ENCODE data around the gene GAB1. TPM values are rescaled to one million over a fixed set of nuclear protein-coding genes. Genes with fewer than 3 reads are reported as not detected.
A peak's percentile ranks its signal among the peaks of the same experiment; 100 is the strongest.
"Not testable (repeated sequence)": the region's sequence is repeated elsewhere in the genome, so short reads cannot be mapped to it uniquely, and the experiment has no call there.

Gene GAB1
- total RNA-seq, 8 experiments from 2014 or later: 7.5 to 73.2 (median 14.8) TPM

DNA sequence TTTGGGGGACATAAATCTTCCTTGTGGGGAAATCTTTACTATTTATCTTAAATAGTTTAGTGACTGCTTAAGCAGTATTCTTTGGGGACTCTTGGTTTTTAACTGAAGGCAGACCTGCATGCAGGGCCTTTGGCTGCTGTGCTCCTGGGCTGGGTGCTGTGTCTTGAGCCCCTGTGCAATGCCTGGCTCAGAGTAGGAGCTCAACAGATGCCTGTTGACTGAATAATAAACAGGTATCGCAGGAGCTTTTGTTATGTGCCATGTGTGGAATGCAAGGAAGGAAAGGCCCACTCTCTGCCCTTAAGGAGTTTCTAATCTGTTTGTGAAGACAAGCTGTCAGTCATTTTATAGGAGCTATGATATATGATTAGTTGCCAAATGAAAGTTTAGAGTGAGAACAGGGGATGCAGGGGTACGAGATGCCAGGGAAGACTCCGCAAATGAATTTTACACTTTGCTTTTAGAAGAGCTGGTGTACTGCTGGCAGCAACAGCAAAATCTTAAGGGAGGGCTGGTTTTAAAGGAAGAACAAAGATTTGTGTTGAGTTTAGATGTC is 6.7 kb downstream of the GAB1 start:
- no peak for ATAC-seq (replicated peaks in 6 of 8)
- in situ Hi-C loops (cut with MboI; ENCODE audit: low pct_unique_long_range_greater_than_20kb in 2 of 9, low sequenced_read_pairs in 9 of 9, unreplicated experiment in 9 of 9): loop anchor here in 1 of 9 experiments (25.0 kb wide), 1 partner anchor 131 kb away; no protein-coding TSS in a partner anchor
- 77 to 100% (median 92%) methylated on average over 1 to 3 of the region's 3 CpGs; no CpG with 5 or more reads in 3 of the 10 experiments for WGBS, 10 experiments
- Histone ChIP-seq H3K4me1 (replicated peaks in 1 of 2) (peaks cover 2 to 3% of the 10 kb centered on the region in 2 donors), H3K27ac (no peak overlapping the region), H3K4me3 (no peak overlapping the region)

DNA sequence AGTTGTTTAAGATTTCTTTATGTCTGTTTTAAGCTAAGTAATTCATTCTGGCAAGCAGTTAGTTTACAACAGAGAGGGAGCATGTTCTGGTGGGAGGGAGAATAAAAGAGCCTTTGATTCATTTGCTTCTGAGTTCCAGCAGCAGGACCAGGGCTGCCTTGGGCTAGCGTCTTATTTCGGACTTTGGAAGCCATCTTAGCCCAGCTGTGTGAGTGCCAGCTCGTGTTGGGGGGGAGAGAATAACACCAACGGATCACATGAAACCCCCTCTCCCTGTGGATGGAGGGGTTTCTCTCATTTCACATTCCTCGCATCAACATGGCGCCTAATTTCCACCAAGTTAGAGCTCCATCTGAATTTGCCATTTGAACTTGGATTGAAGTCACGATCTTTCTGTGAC is 7.4 kb downstream of the GAB1 start:
- Histone ChIP-seq H3K27ac (no peak overlapping the region), H3K4me3 (no peak overlapping the region), H3K4me1 (replicated peaks in 1 of 2) (peaks cover 2 to 3% of the 10 kb centered on the region in 2 donors)
- in situ Hi-C loops (cut with MboI; ENCODE audit: low pct_unique_long_range_greater_than_20kb in 2 of 9, low sequenced_read_pairs in 9 of 9, unreplicated experiment in 9 of 9): loop anchor here in 1 of 9 experiments (25.0 kb wide), 1 partner anchor 132 kb away; no protein-coding TSS in a partner anchor
- 64 to 100% (median 82%) methylated on average over 1 to 7 of the region's 7 CpGs; no CpG with 5 or more reads in 2 of the 10 experiments for WGBS, 10 experiments
- ATAC-seq (replicated peaks in 6 of 8): peak in 1 of 8 experiments; percentile 37

- Histone ChIP-seq H3K4me1 (replicated peaks in 1 of 2) (peaks cover 2 to 3% of the 10 kb centered on the region in 2 donors), H3K27ac (no peak overlapping the region), H3K4me3 (no peak overlapping the region)
- in situ Hi-C loops (cut with MboI; ENCODE audit: low pct_unique_long_range_greater_than_20kb in 2 of 9, low sequenced_read_pairs in 9 of 9, unreplicated experiment in 9 of 9): loop anchor here in 1 of 9 experiments (25.0 kb wide), 1 partner anchor 132 kb away; no protein-coding TSS in a partner anchor
- ATAC-seq (replicated peaks in 6 of 8): no peak
- 61 to 96% (median 80%) methylated on average over 1 to 4 of the region's 4 CpGs for WGBS, 10 experiments
Measured at GRCh38 chr4:143344774-143345173, 8.1 kb downstream of the GAB1 start.

DNA sequence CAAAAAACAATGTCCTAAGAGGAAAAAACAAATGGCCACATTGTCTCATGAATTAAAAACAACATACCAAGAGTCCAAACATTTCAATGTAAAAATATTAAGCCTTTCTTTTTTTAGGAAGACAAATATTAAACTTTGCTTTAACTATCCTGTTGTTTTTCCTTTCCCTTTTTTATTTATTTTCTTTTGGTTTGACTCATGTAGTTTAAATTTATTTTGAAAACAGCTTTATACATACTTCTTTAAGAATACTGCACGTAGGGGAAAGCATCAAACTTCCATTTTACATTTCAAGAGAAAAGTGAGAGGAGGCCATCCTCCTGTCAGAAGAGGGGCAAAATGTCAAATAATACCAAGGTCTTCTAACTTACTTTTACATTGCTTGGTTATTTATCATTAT is 8.7 kb downstream of the GAB1 start:
- H3K4me3 ChIP-seq: no peak overlapping the region
- no peak overlapping the region for H3K27ac ChIP-seq
- in situ Hi-C loops (cut with MboI; ENCODE audit: low pct_unique_long_range_greater_than_20kb in 2 of 9, low sequenced_read_pairs in 9 of 9, unreplicated experiment in 9 of 9): loop anchor here in 1 of 9 experiments (25.0 kb wide), 1 partner anchor 133 kb away; no protein-coding TSS in a partner anchor
- ATAC-seq (replicated peaks in 6 of 8): no peak
- peaks cover 2 to 3% of the 10 kb centered on the region in 2 donors for H3K4me1 ChIP-seq (replicated peaks in 1 of 2)
- 50 to 100% (median 83%) methylated on average over 1 of the region's 1 CpG; no CpG with 5 or more reads in 1 of the 10 experiments for WGBS, 10 experiments

GRCh38 chr4:143346206-143346605 is 9.5 kb downstream of the GAB1 start:
- 47 to 100% (median 85%) methylated on average over 1 to 2 of the region's 2 CpGs; no CpG with 5 or more reads in 2 of the 10 experiments for WGBS, 10 experiments
- H3K4me3 ChIP-seq: no peak overlapping the region
- no peak for ATAC-seq (replicated peaks in 6 of 8)
- peaks cover 2 to 3% of the 10 kb centered on the region in 2 donors for H3K4me1 ChIP-seq (replicated peaks in 1 of 2)
- in situ Hi-C loops (cut with MboI; ENCODE audit: low pct_unique_long_range_greater_than_20kb in 2 of 9, low sequenced_read_pairs in 9 of 9, unreplicated experiment in 9 of 9): loop anchor here in 1 of 9 experiments (25.0 kb wide), 1 partner anchor 134 kb away; no protein-coding TSS in a partner anchor
- H3K27ac ChIP-seq: no peak overlapping the region

- Histone ChIP-seq H3K4me3 (no peak overlapping the region), H3K27ac (no peak overlapping the region), H3K4me1 (replicated peaks in 1 of 2) (peaks cover 3 to 9% of the 10 kb centered on the region in 2 donors)
- WGBS, 10 experiments: 85 to 100% (median 96%) methylated on average over 1 to 2 of the region's 2 CpGs; no CpG with 5 or more reads in 3 of the 10 experiments
- in situ Hi-C loops (cut with MboI; ENCODE audit: low pct_unique_long_range_greater_than_20kb in 2 of 9, low sequenced_read_pairs in 9 of 9, unreplicated experiment in 9 of 9): loop anchor here in 1 of 9 experiments (25.0 kb wide), 1 partner anchor 135 kb away; no protein-coding TSS in a partner anchor
- ATAC-seq (replicated peaks in 6 of 8): no peak
Measured at GRCh38 chr4:143347484-143348111, 10.9 kb downstream of the GAB1 start.

GRCh38 chr4:143348233-143349077 is 11.8 kb downstream of the GAB1 start:
- no peak overlapping the region for H3K27ac ChIP-seq
- WGBS, 10 experiments: 70 to 100% (median 96%) methylated on average over 1 to 7 of the region's 7 CpGs
- peaks cover 3 to 9% of the 10 kb centered on the region in 2 donors for H3K4me1 ChIP-seq (replicated peaks in 1 of 2)
- in situ Hi-C loops (cut with MboI; ENCODE audit: low pct_unique_long_range_greater_than_20kb in 2 of 9, low sequenced_read_pairs in 9 of 9, unreplicated experiment in 9 of 9): loop anchor here in 1 of 9 experiments (25.0 kb wide), 1 partner anchor 136 kb away; no protein-coding TSS in a partner anchor
- H3K4me3 ChIP-seq: no peak overlapping the region
- no peak for ATAC-seq (replicated peaks in 6 of 8)

- not testable (repeated sequence) for H3K4me1 ChIP-seq (replicated peaks in 1 of 2); ATAC-seq (replicated peaks in 6 of 8); H3K4me3 ChIP-seq; H3K27ac ChIP-seq
- 83 to 100% (median 98%) methylated on average over 1 to 14 of the region's 25 CpGs; no CpG with 5 or more reads in 2 of the 10 experiments for WGBS, 10 experiments
- in situ Hi-C loops (cut with MboI; ENCODE audit: low pct_unique_long_range_greater_than_20kb in 2 of 9, low sequenced_read_pairs in 9 of 9, unreplicated experiment in 9 of 9): loop anchor here in 1 of 9 experiments (25.0 kb wide), 1 partner anchor 138 kb away; no protein-coding TSS in a partner anchor
Measured at GRCh38 chr4:143349858-143350527, 13.3 kb downstream of the GAB1 start.

GRCh38 chr4:143351149-143351691 is 14.5 kb downstream of the GAB1 start:
- peaks cover 0 to 13% of the 10 kb centered on the region in 2 donors for H3K4me1 ChIP-seq (replicated peaks in 1 of 2)
- H3K4me3 ChIP-seq: no peak overlapping the region
- WGBS, 10 experiments: 84 to 100% (median 93%) methylated on average over 2 to 12 of the region's 20 CpGs; no CpG with 5 or more reads in 5 of the 10 experiments
- ATAC-seq (replicated peaks in 6 of 8): no peak
- no peak overlapping the region for H3K27ac ChIP-seq
- in situ Hi-C loops (cut with MboI; ENCODE audit: low pct_unique_long_range_greater_than_20kb in 2 of 9, low sequenced_read_pairs in 9 of 9, unreplicated experiment in 9 of 9): no loop called here

GRCh38 chr4:143351774-143352451 is 15.2 kb downstream of the GAB1 start:
- in situ Hi-C loops (cut with MboI; ENCODE audit: low pct_unique_long_range_greater_than_20kb in 2 of 9, low sequenced_read_pairs in 9 of 9, unreplicated experiment in 9 of 9): no loop called here
- no peak overlapping the region for H3K27ac ChIP-seq
- WGBS, 10 experiments: 0 to 100% (median 60%) methylated on average over 1 of the region's 1 CpG; no CpG with 5 or more reads in 3 of the 10 experiments
- peak in 5 of 8 experiments; percentile 7 to 56 (median 39) for ATAC-seq (replicated peaks in 6 of 8)
- H3K4me3 ChIP-seq: no peak overlapping the region
- H3K4me1 ChIP-seq (replicated peaks in 1 of 2): peaks cover 0 to 13% of the 10 kb centered on the region in 2 donors

DNA sequence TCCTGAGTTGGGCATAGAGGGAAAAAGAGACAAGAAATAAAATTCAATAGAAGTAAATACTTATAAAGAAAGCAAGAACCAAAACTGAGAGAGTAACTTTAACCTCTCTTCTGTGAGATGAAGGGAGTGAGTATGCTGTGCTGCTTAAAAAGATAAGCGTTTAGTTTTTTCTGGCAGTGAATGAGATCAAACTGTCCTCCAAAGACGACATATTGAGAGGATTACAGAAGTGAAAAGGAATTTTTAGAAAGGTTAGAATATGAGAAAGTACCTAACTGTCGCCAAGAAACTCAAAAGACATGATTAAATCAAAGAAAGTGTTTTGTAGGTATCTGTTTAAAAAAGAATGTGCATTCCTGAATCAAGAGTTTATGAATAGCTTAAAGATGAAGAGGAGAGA is 16.0 kb downstream of the GAB1 start:
- Histone ChIP-seq H3K4me3 (no peak overlapping the region), H3K27ac (no peak overlapping the region), H3K4me1 (replicated peaks in 1 of 2) (peaks cover 0 to 13% of the 10 kb centered on the region in 2 donors)
- no peak for ATAC-seq (replicated peaks in 6 of 8)
- in situ Hi-C loops (cut with MboI; ENCODE audit: low pct_unique_long_range_greater_than_20kb in 2 of 9, low sequenced_read_pairs in 9 of 9, unreplicated experiment in 9 of 9): no loop called here
- WGBS, 10 experiments: 60 to 96% (median 82%) methylated on average over 2 to 3 of the region's 3 CpGs
